Endothelial cell of umbilical vein (primary cell): ENCODE data around the gene EZR. TPM values are rescaled to one million over a fixed set of nuclear protein-coding genes. Genes with fewer than 3 reads are reported as not detected.

Experiments
- BruUV-seq: library from RNA; stranded (reverse); fragments of 400-500 nt; replicated peaks from 2 replicates; lab custom pipeline; 2021; lab: Mats Ljungman, UMichigan
- CTCF ChIA-PET: fragments of 300-600, 350-600 bp; sonication (Branson Sonifier 250); formaldehyde crosslinking; loops from one replicate; lab custom pipeline; 2021; ENCODE audit warnings: antibody characterized with exemption, inconsistent platforms; lab: Charles Lee
- POLR2A ChIA-PET: fragments of 300-600, 350-600 bp; sonication (Branson Sonifier 250); formaldehyde crosslinking; loops from one replicate; lab custom pipeline; 2021; ENCODE audit warnings: antibody characterized with exemption, inconsistent platforms; lab: Charles Lee
- DNase-seq: peaks from one replicate; pipeline ENCODE4 v3.0.0-alpha.2; 2011; ENCODE audit warnings: low read depth, low spot score
- FAIRE-seq: peaks from 2 replicates; lab custom pipeline; 2011; peaks lifted over from hg19 to GRCh38; lab: Jason Lieb, UNC
- H2AFZ ChIP-seq: 2 replicates; pipeline ENCODE4 v1.6.0; 2012; ENCODE audit warnings: low read depth, low read length, control low read depth, inconsistent platforms
- H3K27ac ChIP-seq: 2 replicates; pipeline ENCODE4 v1.5.1; 2011; ENCODE audit warnings: low read depth, mild to moderate bottlenecking, control low read depth, low read length, moderate library complexity; ENCODE audit not compliant: insufficient read depth
- H3K27me3 ChIP-seq, 2 experiments: 2 replicates each; pipeline versions ENCODE4 v1.6.0 to v1.6.1; 2011; ENCODE audit warnings: low read length in 2 of 2, mixed read lengths in 1 of 2; ENCODE audit not compliant: control insufficient read depth in 2 of 2, insufficient read depth in 2 of 2
- H3K36me3 ChIP-seq, 2 experiments: 2 replicates in 1 of 2; 3 replicates in 1 of 2; pipeline ENCODE4 v1.5.1; 2011; ENCODE audit warnings: low read length in 2 of 2, mild to moderate bottlenecking in 1 of 2, moderate library complexity in 1 of 2; ENCODE audit not compliant: control insufficient read depth in 2 of 2, insufficient read depth in 2 of 2; ENCODE audit errors: extremely low read depth in 1 of 2
- H3K4me1 ChIP-seq: 3 replicates; pipeline ENCODE4 v1.5.1; 2011; ENCODE audit warnings: mild to moderate bottlenecking, low read length; ENCODE audit not compliant: control insufficient read depth, insufficient read depth; ENCODE audit errors: extremely low read depth
- H3K4me2 ChIP-seq: 2 replicates; pipeline ENCODE4 v1.6.1; 2011; ENCODE audit warnings: low read length, control low read depth, mixed read lengths; ENCODE audit not compliant: insufficient read depth
- H3K4me3 ChIP-seq, 3 experiments: fragments of 200-600 bp in 1 of 3; sonication (generic), shearing (Covaris generic) in 1 of 3; replicated peaks in 1 of 3; 2 replicates each; pipeline ENCODE4 v1.5.1; 2011 to 2016; ENCODE audit warnings: control low read depth in 3 of 3, low read length in 3 of 3, mild to moderate bottlenecking in 2 of 3, inconsistent platforms in 1 of 3, low read depth in 1 of 3, moderate library complexity in 1 of 3; ENCODE audit not compliant: insufficient read depth in 1 of 3
- H3K79me2 ChIP-seq: 2 replicates; pipeline ENCODE4 v1.6.0; 2012; ENCODE audit warnings: low read length, inconsistent platforms; ENCODE audit not compliant: control insufficient read depth, insufficient read depth
- H3K9ac ChIP-seq: replicated peaks from 2 replicates; pipeline ENCODE3; 2011; ENCODE audit warnings: low read length, control low read depth; ENCODE audit not compliant: insufficient read depth; ENCODE audit errors: extremely low read depth
- H3K9me1 ChIP-seq: replicated peaks from 3 replicates; pipeline ENCODE4 v1.6.0; 2011; ENCODE audit warnings: mild to moderate bottlenecking, low read length; ENCODE audit not compliant: control insufficient read depth, insufficient read depth; ENCODE audit errors: extremely low read depth
- H3K9me3 ChIP-seq: replicated peaks from 2 replicates; pipeline ENCODE4 v1.5.1; 2012; ENCODE audit warnings: low read length, inconsistent platforms; ENCODE audit not compliant: control insufficient read depth, insufficient read depth
- H4K20me1 ChIP-seq: replicated peaks from 2 replicates; pipeline ENCODE3; 2011; ENCODE audit warnings: mild to moderate bottlenecking, low read length; ENCODE audit not compliant: control insufficient read depth, insufficient read depth; ENCODE audit errors: extremely low read depth
- FOS ChIP-seq: IDR thresholded peaks from 2 replicates; pipeline ENCODE4 v1.6.1; 2011; ENCODE audit warnings: mild to moderate bottlenecking, low read length, moderate library complexity, borderline replicate concordance; ENCODE audit not compliant: insufficient read depth
- MAX ChIP-seq: IDR thresholded peaks from 2 replicates; pipeline ENCODE4 v1.6.1; 2011; ENCODE audit not compliant: insufficient read depth, insufficient read length
- MYC ChIP-seq: IDR thresholded peaks from one replicate; pipeline ENCODE4 v1.6.1; 2011; ENCODE audit warnings: mild to moderate bottlenecking, low read depth, low read length
- POLR2AphosphoS5 ChIP-seq: IDR thresholded peaks from 2 replicates; pipeline ENCODE4 v1.6.1; 2012; ENCODE audit warnings: low read depth, mild to moderate bottlenecking, control low read depth, low read length, moderate library complexity; ENCODE audit not compliant: insufficient read depth
- dilution Hi-C: fragments of 300-500 bp; cut with MboI; formaldehyde crosslinking; loops from one replicate; pipeline ENCODE4 v1.15.0; 2019; ENCODE audit warnings: low sequenced_read_pairs; ENCODE audit not compliant: extremely low pct_ligation_motif_present
- intact Hi-C: fragments of 100-400 bp; cut with micrococcal nuclease; formaldehyde crosslinking; loops from one replicate; pipeline ENCODE4 v1.10.0; 2022
- polyA plus RNA-seq, 4 experiments: library from polyadenylated mRNA; depleted of rRNA in 3 of 4; stranded (reverse) in 3 of 4; unstranded in 1 of 4; fragments of >200 nt; gene quantifications; 2 replicates each; pipeline versions ENCODE4 v1.2.1 to v1.2.3, GENCODE V29; 2011 to 2012; ENCODE audit warnings: missing spikeins in 1 of 4
- total RNA-seq: library from RNA; stranded (reverse); gene quantifications from 2 replicates; pipeline ENCODE4 v1.2.3, GENCODE V29; 2021
- TF ChIP-seq, protein P1 (sequence below), 2 donors: IDR thresholded peaks; 1 replicate in 1 of 2; 2 replicates in 1 of 2; pipeline ENCODE4 v1.5.1; 2011; ENCODE audit warnings: low read length in 2 of 2, mild to moderate bottlenecking in 2 of 2, moderate library complexity in 2 of 2, control low read depth in 1 of 2, inconsistent platforms in 1 of 2, low read depth in 1 of 2; ENCODE audit not compliant: insufficient read depth in 1 of 2; ENCODE audit errors: extremely low read depth in 1 of 2

The EZR gene
- total and polyA plus RNA-seq, 2 donors (not counting 3 experiments of a cell fraction or from before 2014, with no cell fraction given): 58.5 to 108 TPM

- intact Hi-C loops: loop anchor here (10.0 kb wide), 1 partner anchor 82 kb away; no protein-coding TSS in a partner anchor
- BruUV-seq: no TSS peak
- no peak for FAIRE-seq
These were observed 32.4 kb downstream of the EZR start for GRCh38 chr6:158786645-158787304.

More at GRCh38 chr6:158786645-158787304, 32.4 kb downstream of the EZR start:
- H3K27me3 ChIP-seq: no peaks in the 10 kb centered on the region
- H4K20me1 ChIP-seq: no peaks in the 10 kb centered on the region
- no peak for TF ChIP-seq MYC
- no peak for TF ChIP-seq FOS
- TF ChIP-seq, protein P1, sequence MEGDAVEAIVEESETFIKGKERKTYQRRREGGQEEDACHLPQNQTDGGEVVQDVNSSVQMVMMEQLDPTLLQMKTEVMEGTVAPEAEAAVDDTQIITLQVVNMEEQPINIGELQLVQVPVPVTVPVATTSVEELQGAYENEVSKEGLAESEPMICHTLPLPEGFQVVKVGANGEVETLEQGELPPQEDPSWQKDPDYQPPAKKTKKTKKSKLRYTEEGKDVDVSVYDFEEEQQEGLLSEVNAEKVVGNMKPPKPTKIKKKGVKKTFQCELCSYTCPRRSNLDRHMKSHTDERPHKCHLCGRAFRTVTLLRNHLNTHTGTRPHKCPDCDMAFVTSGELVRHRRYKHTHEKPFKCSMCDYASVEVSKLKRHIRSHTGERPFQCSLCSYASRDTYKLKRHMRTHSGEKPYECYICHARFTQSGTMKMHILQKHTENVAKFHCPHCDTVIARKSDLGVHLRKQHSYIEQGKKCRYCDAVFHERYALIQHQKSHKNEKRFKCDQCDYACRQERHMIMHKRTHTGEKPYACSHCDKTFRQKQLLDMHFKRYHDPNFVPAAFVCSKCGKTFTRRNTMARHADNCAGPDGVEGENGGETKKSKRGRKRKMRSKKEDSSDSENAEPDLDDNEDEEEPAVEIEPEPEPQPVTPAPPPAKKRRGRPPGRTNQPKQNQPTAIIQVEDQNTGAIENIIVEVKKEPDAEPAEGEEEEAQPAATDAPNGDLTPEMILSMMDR (IDR thresholded peaks at IDR 0.05; ENCODE audit: extremely low read depth in 1 of 2, insufficient read depth in 1 of 2, low read depth in 1 of 2, low read length in 2 of 2): no peak
- no peak for TF ChIP-seq POLR2AphosphoS5
- no peak for TF ChIP-seq MAX
- DNase-seq: no peak
- dilution Hi-C loops: no loop called here
- H2AFZ ChIP-seq: no peak overlapping the region
- peaks cover 12% of the 10 kb centered on the region for H3K4me1 ChIP-seq
- no peak overlapping the region for H3K9ac ChIP-seq
- no peaks in the 10 kb centered on the region for H3K9me3 ChIP-seq
- H3K79me2 ChIP-seq: peaks cover 22% of the 10 kb centered on the region
- ChIA-PET POLR2A (no interaction called here), CTCF (interaction anchor here (1.0 to 1.4 kb wide), 2 partner anchors 82 to 186 kb away, joined by 3 to 6 read pairs; no protein-coding TSS in a partner anchor)
- no peak overlapping the region for H3K27ac ChIP-seq
- no peak overlapping the region for H3K4me3 ChIP-seq
- H3K36me3 ChIP-seq: peaks cover 17 to 21% of the 10 kb centered on the region in 2 experiments
- H3K4me2 ChIP-seq: no peak overlapping the region
- H3K9me1 ChIP-seq: no peaks in the 10 kb centered on the region
